ENCODE measurements around the gene UBE3B.

The UBE3B gene

DNA sequence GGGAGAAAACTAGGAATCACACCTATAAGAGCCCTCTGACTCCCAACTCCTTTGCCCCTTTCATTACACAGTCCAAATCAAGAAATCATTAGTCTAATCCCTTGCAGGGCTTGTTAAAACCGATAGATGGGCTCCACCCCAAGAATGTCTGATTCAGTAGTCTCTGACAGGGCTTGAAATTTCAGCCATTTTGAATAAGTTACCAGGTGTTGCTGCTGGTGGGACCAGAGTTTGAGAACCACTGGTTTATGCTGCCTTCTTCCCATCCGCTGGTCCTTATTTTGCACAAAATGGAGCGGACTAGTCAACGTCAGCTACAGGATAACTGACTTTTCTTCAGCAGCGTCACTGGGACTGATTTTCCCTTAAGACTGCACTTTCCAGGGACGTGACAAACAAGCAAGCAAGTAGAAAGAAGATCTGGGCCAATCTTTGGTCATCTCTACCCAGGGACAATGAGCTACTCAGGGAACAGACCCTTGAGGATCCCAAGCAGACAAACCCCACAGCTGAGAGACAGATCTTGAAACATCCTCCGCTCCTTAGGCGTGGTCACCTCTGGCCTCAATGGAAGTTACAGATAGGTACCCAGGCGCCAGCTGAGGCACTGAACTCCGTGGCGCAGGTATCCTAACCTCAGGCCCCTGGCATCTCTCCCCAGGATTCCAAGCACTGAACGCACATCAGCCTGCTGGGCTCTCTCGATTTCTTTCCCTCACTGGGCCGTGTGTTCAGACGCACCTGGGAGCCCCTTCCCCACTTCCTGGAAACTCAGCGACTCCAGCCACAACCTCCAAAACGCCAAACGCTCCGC, 1.2 kb upstream of the UBE3B start:
- DNase-seq (ENCODE audit: low spot score): no peak

DNA sequence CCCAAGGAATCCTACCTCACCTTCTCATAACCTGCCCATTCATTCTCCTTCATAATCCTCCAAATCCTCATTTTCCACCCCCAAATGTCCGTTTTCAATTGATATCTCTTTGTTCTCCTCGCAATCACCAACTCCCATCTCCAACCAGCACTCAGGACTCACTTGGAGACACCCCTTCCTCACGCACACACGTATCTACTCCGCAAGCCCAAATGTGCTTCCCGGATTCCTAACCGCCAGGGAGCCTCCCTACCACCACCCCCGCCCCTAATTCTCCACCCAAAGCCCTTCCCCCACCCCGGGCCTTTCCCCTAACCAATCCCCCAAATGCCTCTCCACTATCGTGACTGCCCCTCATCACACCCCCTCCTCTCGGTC, 638 bp upstream of the UBE3B start:
- no peak for DNase-seq (ENCODE audit: low spot score)

DNA sequence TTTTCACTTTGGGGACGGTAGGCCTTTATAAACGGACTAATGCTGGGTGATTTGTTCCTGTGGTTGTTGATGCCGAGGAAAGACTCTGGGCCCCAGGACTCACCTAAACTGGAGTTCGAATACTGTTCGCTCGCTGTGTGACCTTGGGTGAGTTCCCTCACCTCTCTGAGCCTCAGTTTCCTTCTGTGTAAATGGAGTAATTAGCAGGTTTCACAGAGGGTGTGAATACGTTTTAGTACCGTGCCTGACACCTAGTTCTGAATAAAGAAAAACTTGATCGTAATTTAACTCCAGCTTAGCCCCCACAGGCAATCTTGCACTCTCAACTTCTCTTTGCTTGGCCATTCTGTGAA, 505 bp downstream of the UBE3B start:
- DNase-seq (ENCODE audit: low spot score): no peak

DNA sequence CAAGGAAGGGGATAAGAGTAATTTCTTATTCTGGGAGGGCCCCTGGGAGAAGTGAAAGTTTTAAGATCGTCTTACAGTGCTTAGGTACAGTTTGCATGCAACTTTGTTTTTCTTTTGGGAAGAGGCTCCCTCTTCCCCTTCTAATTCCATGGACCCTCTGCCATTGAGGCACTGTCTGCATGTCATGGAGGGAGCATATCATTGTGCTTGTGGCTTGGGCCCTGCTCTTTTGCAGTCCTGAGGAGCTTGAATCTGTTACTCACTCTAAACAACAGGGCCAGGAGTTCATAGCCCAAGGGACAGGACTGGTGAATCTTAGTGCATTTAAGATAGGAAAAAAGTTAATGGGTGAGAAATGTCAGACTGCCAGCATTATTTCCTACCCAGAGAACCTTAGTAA, 2.3 kb downstream of the UBE3B start:
- no peak for DNase-seq (ENCODE audit: low spot score)

DNA sequence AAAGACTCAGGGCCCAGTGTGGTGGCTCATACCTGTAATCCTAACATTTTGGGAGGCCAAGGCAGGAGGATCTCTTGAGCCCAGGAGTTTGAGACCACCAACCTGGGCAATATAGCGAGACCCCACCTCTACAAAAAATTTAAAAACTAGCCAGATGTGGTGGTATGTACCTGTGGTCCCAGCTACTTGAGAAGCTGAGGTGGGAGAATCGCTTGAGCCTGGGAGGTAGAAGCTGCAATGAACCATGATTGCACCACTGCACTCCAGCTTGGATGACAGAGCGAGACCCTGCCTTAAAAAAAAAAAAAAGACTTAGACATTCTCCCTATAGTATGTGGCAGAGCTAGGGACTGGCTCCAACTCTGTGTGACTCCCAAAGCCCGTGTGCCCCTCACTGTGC, 2.9 kb downstream of the UBE3B start:
- no peak for DNase-seq (ENCODE audit: low spot score)

DNA sequence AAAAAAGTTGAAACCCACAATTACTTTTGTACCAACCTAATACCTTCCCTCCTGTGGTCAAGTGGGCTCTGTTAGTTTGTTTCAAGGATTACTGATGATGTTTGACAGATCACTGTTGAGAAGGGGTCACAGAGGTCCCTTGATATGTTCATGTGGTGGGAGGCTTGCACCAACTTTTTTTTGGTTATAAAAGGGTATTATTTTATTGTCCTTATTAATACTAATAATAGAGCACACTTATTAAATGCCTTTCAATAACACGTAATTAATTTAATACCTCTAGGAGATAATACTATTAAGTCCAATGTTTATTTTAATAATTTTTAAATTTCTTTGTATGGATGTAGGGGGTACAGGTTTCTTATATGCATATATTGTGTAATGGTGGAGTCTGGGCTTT, 4.4 kb downstream of the UBE3B start:
- DNase-seq (ENCODE audit: low spot score): no peak

DNA sequence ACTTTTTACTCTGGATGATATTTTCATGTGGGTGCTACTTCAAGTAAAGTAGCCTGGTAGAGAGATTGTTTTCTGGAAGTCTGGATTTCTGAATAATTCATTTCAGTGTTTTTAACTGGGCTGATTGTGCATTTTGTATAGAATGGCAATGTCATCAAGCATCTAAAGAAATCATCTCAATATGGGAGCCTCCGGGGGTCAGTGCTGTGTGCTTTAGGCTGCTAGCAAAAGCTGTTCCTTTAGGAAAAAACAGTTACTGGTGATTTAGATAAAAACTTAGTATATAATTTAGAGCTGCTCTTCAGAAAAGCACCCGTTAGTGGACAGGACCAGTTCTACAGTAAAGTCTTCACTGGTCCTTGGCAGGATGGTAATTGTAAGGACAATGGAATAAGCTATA, 5.1 kb downstream of the UBE3B start:
- DNase-seq (ENCODE audit: low spot score): no peak

DNA sequence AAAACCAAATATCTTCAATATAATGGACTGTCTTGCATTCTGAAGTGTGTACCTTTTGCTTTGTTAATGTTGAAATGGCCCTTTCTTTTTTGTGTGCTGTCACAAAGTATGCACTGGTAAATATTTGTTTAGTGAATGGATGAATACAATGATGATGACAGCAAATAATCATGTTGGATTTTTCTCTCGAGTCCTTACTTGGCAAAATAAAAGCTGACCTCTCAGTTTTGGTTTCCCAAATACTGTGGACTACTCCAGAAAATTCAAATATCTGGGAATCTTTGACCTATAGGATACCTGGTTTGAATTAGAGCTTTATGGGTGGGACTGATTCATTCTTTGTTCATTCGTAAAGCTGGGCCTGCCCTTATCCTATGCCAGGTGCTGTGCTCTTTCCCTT, 5.5 kb downstream of the UBE3B start:
- DNase-seq (ENCODE audit: low spot score): no peak

DNA sequence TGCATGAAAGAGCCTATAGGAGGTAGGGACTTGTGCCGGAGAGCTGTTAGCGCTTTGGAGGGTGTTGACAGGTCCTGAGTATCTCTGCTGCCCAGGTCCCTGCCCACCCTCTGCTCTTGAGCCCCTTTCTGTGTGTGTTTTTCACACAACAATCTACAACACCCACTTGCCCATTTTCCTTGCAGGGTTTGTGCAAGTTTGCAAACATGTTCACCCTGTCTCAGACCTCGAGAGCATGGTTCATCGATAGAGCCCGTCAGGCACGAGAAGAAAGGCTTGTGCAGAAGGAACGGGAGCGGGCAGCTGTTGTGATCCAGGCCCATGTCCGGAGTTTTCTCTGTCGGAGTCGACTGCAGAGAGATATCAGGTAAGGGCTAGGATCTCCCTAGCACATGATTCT, 5.9 kb downstream of the UBE3B start:
- no peak for DNase-seq (ENCODE audit: low spot score)

DNA sequence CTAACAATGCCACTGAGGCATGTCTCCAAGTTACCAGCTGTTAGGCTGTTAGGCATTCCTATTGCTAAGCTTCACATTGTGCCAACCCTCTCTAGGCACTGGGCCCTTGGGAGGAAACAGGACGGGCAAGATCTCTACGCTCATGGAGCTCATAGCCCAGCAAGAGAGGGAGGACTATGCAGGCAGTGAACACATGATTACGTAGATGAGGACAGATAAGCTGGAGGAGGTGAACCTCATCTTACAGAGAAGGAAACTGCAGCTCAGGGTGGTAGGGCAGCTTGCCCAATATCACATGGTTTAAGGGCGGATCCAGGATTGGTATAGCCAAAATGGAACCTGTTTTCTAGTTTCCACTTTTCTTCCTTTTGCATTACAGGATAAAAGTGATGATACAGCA, 7.8 kb downstream of the UBE3B start:
- no peak for DNase-seq (ENCODE audit: low spot score)

DNA sequence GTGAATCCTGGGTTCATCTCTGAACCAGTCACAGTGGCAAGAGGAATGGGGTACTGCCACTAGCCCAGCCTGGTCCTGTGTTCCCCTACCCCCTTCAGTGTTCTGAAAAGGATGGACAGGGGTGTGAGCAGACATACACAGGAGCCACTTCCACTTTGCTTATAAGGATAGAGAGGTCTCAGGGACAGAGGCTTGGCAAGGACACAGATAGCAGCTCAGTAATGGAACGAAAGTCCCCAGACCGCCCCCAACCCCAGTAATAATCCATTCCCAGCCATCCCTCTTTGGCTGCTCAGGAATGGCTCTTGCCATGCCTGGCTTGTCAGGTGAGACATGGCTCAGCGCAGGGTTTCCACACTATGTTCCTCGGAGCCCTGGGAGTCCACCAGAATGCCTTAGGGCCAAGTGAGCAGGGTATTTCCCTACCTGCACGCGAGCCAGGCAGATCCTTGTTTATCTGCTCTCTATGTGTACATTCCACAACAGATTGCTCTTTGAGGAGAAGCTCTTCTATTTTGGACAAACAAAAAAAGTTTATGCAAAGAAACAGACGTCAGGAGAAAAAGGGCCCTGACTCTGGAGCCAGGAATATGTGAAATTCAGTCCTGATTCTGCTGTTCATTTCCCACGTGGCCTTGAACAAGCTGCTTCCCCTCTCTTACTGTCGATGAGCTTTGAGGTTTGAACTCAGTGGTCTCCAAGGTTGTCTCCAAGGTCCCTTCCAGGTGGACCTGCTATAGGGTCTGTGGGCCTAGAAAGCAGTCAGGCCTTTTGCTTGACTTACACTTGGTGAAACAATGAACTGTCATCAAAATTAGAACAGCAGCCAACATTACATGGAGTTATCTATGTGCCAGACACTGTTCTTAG, 10.0 kb downstream of the UBE3B start:
- no peak for DNase-seq (ENCODE audit: low spot score)

DNA sequence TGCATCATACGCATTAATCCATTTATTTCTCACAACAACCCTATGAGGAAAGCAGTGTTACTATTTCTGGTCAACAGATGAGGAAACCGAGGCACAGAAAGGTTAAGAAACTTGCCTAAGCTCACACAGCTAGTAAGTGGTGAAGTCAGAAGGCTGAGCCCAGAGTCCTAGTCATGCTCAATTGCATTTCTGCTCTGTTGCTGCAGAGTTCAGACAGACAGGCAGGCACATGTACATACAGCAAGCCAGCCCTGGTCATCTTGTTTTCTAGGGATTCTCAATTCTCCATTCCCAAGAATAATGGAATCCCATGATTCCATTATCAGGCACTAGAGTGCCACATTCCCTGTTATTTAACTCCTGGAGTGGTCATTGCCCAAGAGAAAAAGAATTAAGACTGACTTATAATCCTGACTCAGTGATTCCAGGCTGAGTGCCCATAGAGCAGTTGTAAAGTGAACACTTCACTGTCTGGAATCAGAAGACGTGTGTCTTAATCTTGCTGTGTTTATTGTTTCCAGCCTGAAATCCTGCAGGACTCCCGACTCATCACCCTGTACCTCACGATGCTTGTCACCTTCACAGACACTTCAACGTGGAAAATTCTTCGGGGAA, 10.7 kb downstream of the UBE3B start:
- no peak for DNase-seq (ENCODE audit: low spot score)

DNA sequence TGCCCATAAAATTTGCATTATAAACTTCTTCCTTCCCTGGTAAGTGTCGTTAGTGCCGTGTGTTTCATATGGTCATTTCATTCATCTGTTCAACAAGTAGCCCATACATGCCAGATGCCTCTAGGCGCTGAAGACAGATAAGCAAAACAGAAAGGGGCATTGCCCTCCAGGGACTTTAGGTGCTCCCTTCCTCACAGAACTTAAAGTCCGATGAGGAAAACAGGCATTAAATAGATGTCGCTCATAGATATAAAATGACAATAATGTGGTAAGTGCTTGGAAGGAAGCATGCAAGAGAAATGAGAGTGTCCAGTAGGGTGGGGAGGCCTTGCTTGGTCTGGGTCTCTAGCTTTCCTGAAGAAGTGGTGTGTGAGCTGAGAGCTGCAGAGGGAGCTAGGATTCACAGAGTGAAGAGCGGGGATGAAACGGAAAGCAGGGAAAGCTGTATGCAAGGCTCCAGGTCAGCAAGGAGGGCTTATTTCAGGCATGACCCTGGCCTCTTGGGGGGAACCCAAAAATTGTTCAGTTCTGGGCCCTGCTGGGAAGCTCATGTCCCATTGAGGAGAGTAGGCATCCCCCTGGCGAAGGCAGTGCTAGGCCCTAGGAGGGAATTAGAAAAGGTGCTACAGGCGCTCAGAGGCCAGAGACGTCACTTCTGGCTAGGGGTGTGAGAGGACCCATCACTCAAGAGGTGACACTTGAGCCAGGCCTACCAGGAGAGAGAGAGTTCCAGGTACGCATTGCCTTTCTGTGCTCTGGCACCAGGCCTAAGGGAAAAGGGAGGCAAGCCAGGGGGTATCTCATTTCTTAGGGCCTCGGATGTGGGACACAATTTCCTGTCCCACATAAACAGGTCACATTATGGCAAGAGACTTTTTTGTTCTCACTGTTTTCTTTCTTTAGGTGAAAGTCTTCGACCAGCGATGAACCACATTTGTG, 11.9 kb downstream of the UBE3B start:
- DNase-seq (ENCODE audit: low spot score): no peak

DNA sequence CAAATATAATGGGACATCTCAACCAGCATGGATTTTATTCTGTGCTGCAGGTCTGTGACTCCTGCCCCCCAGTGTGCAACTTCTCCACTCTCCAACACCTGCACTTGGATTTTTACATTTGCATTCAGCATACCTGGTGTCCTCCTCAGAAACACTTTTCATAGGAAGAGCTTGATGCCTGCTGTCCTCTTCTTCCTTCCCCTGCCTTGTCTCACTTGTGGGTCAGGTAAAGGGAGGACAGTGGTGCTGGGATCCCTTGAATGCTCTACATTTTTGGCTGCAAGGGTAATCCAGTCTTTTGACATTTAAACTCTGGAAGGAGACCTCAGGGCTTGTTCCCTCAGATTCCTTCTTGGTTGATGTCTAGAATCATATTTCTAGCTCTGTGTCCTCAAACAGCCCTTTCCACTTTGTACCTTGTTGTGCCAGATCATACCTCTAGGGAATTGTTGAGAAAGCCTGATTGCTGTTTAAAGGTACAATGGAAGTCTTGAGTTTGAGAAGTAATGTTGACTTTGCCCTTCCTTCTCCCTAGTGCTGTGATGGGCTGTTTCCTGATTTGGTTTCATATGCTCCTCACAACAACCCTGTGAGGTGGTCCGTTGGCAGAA, 12.6 kb downstream of the UBE3B start:
- no peak for DNase-seq (ENCODE audit: low spot score)

DNA sequence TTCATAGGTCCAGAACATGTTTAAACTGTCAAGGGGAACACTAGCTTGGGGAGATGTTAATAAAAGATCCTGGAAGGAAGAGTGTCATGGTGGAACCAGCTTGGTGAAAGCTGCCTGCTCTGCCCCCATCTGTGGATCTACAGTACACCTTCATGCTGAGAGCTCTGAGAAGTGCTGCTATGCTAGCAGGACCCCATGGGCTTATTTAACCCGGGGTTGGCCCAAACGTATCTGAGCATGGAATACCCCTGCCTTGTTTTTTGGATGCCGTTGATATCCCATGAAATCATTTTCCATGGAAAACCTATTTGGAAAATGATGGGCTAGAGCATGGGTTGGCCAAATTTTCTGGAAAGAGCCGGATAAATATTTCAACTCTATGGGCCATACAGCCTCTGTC, 14.2 kb downstream of the UBE3B start:
- DNase-seq (ENCODE audit: low spot score): no peak

DNA sequence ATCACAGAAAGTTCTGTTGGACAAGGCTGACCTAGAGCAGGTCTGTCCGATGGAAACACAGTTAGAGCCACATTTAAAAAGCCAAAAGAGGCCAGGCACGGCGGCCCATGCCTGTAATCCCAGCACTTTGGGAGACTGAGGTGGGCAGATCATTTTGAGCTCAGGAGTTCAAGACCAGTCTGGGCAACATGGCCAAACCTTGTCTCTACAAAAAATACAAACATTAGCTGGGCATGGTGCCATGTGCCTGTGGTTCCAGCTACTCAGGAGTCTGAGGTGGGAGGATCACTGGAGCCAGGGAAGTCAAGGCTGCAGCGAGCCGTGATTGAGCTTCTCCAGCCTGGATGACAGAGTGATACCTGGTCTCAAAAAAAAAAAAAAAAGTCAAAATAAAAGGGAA, 14.9 kb downstream of the UBE3B start:
- DNase-seq (ENCODE audit: low spot score): no peak

DNA sequence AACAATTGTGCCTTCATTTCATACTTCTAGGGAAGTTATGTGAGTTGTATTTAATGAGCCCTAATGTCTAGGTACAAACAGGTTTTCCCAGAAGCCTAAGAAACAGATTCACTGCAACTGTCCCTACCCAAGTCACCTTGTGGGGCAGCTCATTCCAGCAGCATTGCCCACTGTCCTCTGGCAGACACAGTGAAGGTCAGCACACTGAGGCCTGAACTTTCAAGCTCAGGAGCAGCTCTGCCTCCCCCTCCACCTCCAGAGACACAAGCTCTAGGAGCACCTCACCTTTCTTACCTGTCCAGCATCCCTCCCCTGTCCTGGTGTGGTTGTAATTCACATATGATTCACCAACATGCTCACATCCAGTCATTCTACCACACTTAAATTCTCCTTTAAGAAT, 15.7 kb downstream of the UBE3B start:
- DNase-seq (ENCODE audit: low spot score): no peak

DNA sequence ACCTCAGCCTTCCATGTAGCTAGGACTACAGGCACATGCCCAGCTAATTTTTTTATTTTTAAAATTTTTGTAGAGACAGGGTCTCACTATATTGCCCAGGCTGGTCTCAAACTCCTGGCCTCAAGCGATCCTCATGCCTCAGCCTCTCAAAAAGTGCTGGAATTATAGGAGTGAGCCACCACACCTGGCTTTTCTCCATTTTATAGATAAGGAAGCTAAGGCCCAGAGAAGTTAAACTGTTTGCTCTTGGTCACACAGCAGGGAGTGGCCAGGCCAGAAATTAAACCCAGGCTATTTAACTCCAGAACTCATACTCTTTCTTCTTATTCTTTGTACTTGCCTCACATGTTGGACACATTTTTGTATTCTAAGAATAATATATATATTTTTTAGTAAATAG, 16.5 kb downstream of the UBE3B start:
- no peak for DNase-seq (ENCODE audit: low spot score)

DNA sequence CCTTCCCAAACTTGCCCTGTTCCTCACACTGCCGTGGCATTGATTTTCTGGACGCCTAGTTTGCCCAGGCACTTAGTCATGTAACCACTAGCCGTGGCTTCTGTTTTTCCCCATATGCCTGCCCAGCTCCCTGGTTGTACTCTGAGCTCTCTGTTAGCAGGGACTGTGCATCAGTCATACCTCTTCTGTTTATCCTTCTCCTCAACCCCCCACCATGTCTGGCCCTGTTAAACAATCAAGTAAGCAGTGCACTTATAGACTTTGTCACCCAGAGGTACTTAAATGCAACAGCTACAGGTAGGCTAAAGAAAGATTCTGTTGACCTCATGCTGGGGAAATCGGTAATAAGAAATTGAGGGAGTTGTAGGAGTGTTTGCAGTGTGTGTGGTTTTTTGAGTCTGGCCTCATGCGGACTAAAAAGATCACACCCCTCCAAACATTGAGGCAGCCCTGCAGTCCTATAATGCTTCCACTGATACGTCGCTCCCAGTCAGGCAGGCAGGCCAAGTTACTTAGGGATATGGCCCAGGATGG, 17.0 kb downstream of the UBE3B start:
- no peak for DNase-seq (ENCODE audit: low spot score)

DNA sequence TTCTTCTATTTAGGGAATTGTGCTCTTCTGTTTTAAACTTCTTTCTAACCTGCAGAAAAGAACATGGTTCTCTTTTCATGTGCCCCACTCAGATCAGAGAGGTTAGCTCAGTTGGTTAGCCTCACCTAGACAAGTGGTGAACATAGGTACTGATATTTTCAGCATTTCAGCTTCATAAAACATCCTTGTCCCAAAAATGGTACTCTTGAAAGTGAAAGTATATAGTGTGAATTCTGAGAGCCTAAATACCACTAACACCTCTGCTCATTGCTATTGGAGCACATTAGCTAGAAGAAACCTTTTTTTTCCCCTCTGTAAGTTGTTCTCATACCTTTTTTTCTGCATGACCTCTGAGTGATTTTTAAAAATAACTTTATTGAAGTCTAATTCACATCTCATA, 17.6 kb downstream of the UBE3B start:
- no peak for DNase-seq (ENCODE audit: low spot score)

DNA sequence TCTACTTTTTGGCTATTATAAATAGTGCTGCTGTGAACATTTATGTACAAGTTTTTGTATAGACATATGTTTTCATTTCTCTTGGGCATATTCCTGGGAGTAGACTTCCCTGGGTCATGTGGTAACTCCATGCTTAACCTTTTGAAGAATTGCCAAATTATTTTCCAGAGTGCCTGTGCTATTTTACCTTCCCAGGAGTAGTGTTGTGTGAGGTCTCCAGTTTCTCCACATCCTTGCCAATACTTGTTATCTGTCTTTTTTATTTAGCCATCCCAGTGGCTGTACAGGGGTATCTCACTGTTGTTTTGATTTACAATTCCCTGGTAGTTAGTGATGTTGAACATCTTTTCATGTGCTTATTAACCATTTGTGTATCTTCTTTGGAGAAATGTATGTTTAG, 18.9 kb downstream of the UBE3B start:
- DNase-seq (ENCODE audit: low spot score): no peak
